A673 (cell line): Measurements from ENCODE around the gene SELENBP1. TPM values are rescaled to one million over a fixed set of nuclear protein-coding genes. Genes with fewer than 3 reads are reported as not detected.

Experiments
- BruUV-seq: library from RNA; stranded (reverse); fragments of 400-500 nt; replicated peaks from 2 replicates; lab custom pipeline; 2021; lab: Mats Ljungman, UMichigan
- CTCF ChIA-PET: fragments of 300-600 bp; sonication (Branson Sonifier 250); formaldehyde crosslinking; loops from one replicate; lab custom pipeline; 2022; ENCODE audit warnings: antibody characterized with exemption; lab: Charles Lee
- POLR2A ChIA-PET: fragments of 300-600 bp; sonication (Branson Sonifier 250); formaldehyde crosslinking; loops from one replicate; lab custom pipeline; 2022; ENCODE audit warnings: antibody characterized with exemption; ENCODE audit not compliant: low non-redundant PET; lab: Charles Lee
- DNase-seq: peaks from one replicate; pipeline ENCODE4 v3.0.0-alpha.2; 2015; ENCODE audit warnings: low spot score
- H3K27ac ChIP-seq: fragments of 200-600 bp; sonication (generic); 2 replicates; pipeline ENCODE4 v1.5.1; 2016; ENCODE audit warnings: mixed run types, low read depth, mild to moderate bottlenecking, mixed read lengths, antibody characterized with exemption, low read length; ENCODE audit not compliant: poor library complexity, severe bottlenecking
- H3K27me3 ChIP-seq: fragments of 200-600 bp; sonication (generic); replicated peaks from 2 replicates; pipeline ENCODE4 v1.6.1; 2017; ENCODE audit warnings: mixed run types, low read depth, mild to moderate bottlenecking, mixed read lengths, antibody characterized with exemption, low read length; ENCODE audit not compliant: insufficient read depth, poor library complexity
- H3K36me3 ChIP-seq: fragments of 200-600 bp; sonication (generic); 2 replicates; pipeline ENCODE4 v1.6.1; 2016; ENCODE audit warnings: mixed run types, mild to moderate bottlenecking, mixed read lengths, antibody characterized with exemption, low read length; ENCODE audit not compliant: insufficient read depth, poor library complexity, severe bottlenecking
- H3K4me1 ChIP-seq: fragments of 200-600 bp; sonication (generic); 2 replicates; pipeline ENCODE4 v1.6.1; 2017; ENCODE audit warnings: mixed run types, mild to moderate bottlenecking, mixed read lengths, antibody characterized with exemption, low read length; ENCODE audit not compliant: insufficient read depth, poor library complexity, severe bottlenecking
- H3K4me3 ChIP-seq: fragments of 200-600 bp; sonication (generic); 2 replicates; pipeline ENCODE4 v1.5.1; 2016; ENCODE audit warnings: low read depth, mixed run types, mild to moderate bottlenecking, mixed read lengths, low read length; ENCODE audit not compliant: poor library complexity, severe bottlenecking
- H3K9me3 ChIP-seq: fragments of 200-600 bp; sonication (generic); 2 replicates; pipeline ENCODE4 v1.6.1; 2016; ENCODE audit warnings: mixed run types, low read depth, mild to moderate bottlenecking, mixed read lengths, antibody characterized with exemption, low read length; ENCODE audit not compliant: poor library complexity, severe bottlenecking
- CTCF ChIP-seq: fragments of 300-800, 200-600 bp; sonication (generic); conservative IDR thresholded peaks from 2 replicates; pipeline ENCODE4 v1.5.1; 2017; ENCODE audit warnings: low read depth, mild to moderate bottlenecking, antibody characterized with exemption, low read length, moderate library complexity, mixed read lengths
- EZH2 ChIP-seq: fragments of 200-600 bp; sonication (generic); IDR thresholded peaks from 2 replicates; pipeline ENCODE4 v1.6.1; 2017; ENCODE audit warnings: borderline replicate concordance, low read depth, mild to moderate bottlenecking, mixed read lengths, antibody characterized with exemption, low read length; ENCODE audit not compliant: poor library complexity, severe bottlenecking
- intact Hi-C: fragments of 100-400 bp; cut with micrococcal nuclease; formaldehyde crosslinking; loops from one replicate; pipeline ENCODE4 v1.10.0; 2022; ENCODE audit not compliant: unreplicated experiment
- total RNA-seq: library from RNA; stranded (reverse); gene quantifications from 2 replicates; pipeline ENCODE4 v1.2.3, GENCODE V29; 2021

Gene SELENBP1
- total RNA-seq, 1 experiment from 2014 or later, result not detected

DNA sequence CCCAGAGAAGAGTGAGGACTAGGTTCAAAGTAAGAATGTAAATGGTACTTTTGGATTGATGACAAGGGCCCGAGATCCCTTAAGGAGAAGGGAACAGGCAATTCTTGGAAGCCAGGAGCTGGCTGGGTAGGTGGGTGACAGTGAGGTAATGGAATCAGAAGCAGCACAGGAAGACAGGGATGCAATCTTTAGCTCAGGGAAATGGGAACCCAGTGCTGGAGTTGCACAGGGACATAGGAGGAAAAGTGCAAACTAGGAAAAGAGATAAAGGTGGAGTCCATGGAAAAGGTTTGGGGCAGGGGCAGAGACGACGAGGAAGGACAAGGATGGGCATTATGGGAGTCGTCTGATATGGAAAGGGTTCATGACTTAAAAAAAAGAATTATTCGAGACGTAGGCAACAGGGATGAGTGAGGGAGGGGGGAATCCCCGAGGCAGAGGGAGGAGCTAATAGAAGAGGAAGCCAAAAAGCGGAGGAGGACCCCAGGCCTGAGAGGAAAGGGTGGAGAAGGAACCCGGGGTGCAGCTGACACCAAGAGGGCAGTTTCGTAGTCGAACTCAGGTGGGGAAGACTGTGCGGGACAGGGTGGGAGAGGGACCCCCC lies 45.8 kb downstream of the SELENBP1 start:
- peak; percentile 63 for DNase-seq
- CTCF ChIA-PET, result interaction anchor here (1.7 kb wide), 1 partner anchor 14 kb away, joined by 12 read pairs; no protein-coding TSS in a partner anchor
- no TSS peak for BruUV-seq
- intact Hi-C loops, result no loop called here
- peak overlapping the region; percentile 66 for H3K4me3 ChIP-seq
- POLR2A ChIA-PET, result interaction anchor here (0.6 to 0.7 kb wide), 3 partner anchors 43 to 1684 kb away, joined by 3 to 14 read pairs (median 5); no protein-coding TSS in a partner anchor
- peaks cover 8% of the 10 kb centered on the region for H3K4me1 ChIP-seq
- peak overlapping the region; percentile 97 for H3K27ac ChIP-seq
- no peaks in the 10 kb centered on the region for H3K9me3 ChIP-seq
- H3K27me3 ChIP-seq, result no peaks in the 10 kb centered on the region
- no peak for TF ChIP-seq CTCF
- TF ChIP-seq EZH2, result no peak
- peaks cover 19% of the 10 kb centered on the region for H3K36me3 ChIP-seq

GRCh38 chr1:151325646-151326429 lies 46.7 kb downstream of the SELENBP1 start:
- ChIA-PET POLR2A (interaction anchor here (0.6 kb wide), 2 partner anchors 286 to 1684 kb away, joined by 3 read pairs; no protein-coding TSS in a partner anchor), CTCF (no interaction called here)
- Histone ChIP-seq H3K27ac (peak overlapping the region; percentile 97), H3K4me1 (peaks cover 8% of the 10 kb centered on the region), H3K27me3 (no peaks in the 10 kb centered on the region), H3K36me3 (peaks cover 19% of the 10 kb centered on the region), H3K4me3 (peak overlapping the region; percentile 66), H3K9me3 (no peaks in the 10 kb centered on the region)
- DNase-seq, result no peak
- intact Hi-C loops, result no loop called here
- BruUV-seq, result TSS peak; percentile 55
- TF ChIP-seq CTCF (no peak), EZH2 (no peak)

GRCh38 chr1:151325231-151325630 lies 47.3 kb downstream of the SELENBP1 start:
- H3K27me3 ChIP-seq, result no peaks in the 10 kb centered on the region
- TF ChIP-seq CTCF (no peak), EZH2 (no peak)
- intact Hi-C loops, result no loop called here
- ChIA-PET CTCF (no interaction called here), POLR2A (interaction anchor here (0.6 kb wide), 1 partner anchor 287 kb away, joined by 3 read pairs; no protein-coding TSS in a partner anchor)
- H3K4me3 ChIP-seq, result no peak overlapping the region
- no peak overlapping the region for H3K27ac ChIP-seq
- BruUV-seq, result no TSS peak
- peaks cover 19% of the 10 kb centered on the region for H3K36me3 ChIP-seq
- DNase-seq, result no peak
- no peaks in the 10 kb centered on the region for H3K9me3 ChIP-seq
- peaks cover 8% of the 10 kb centered on the region for H3K4me1 ChIP-seq
